Brain microvascular endothelial cell (primary cell): ENCODE results near the gene PM20D2.

Experiments
- DNase-seq: peaks from one replicate; pipeline ENCODE4 v3.0.0-alpha.2; 2020
- H3K27ac ChIP-seq: fragments of 250-450 bp; sonication (Bioruptor Pico); 2 replicates; pipeline ENCODE4 v1.5.1; 2020; ENCODE audit warnings: mild to moderate bottlenecking, moderate library complexity
- H3K27me3 ChIP-seq: fragments of 250-450 bp; sonication (Bioruptor Pico); replicated peaks from 2 replicates; pipeline ENCODE4 v1.5.1; 2020; ENCODE audit warnings: mild to moderate bottlenecking
- H3K36me3 ChIP-seq: fragments of 250-450 bp; sonication (Bioruptor Pico); replicated peaks from 2 replicates; pipeline ENCODE4 v1.5.1; 2020; ENCODE audit warnings: mild to moderate bottlenecking
- H3K4me3 ChIP-seq: 2 replicates; pipeline ENCODE4 v1.5.1; 2011; ENCODE audit warnings: low read depth, mild to moderate bottlenecking, control low read depth, low read length, moderate library complexity
- in situ Hi-C: cut with HindIII; loops from 2 replicates; pipeline ENCODE4 v1.10.0; 2017; ENCODE audit warnings: low sequenced_read_pairs, low pct_ligation_motif_present
- TF ChIP-seq, protein P1 (sequence below): IDR thresholded peaks from 2 replicates; pipeline ENCODE4 v1.5.1; 2011; ENCODE audit warnings: low read depth, mild to moderate bottlenecking, moderate library complexity, low read length, control low read depth, inconsistent platforms; ENCODE audit errors: missing control alignments

PM20D2 gene

DNA sequence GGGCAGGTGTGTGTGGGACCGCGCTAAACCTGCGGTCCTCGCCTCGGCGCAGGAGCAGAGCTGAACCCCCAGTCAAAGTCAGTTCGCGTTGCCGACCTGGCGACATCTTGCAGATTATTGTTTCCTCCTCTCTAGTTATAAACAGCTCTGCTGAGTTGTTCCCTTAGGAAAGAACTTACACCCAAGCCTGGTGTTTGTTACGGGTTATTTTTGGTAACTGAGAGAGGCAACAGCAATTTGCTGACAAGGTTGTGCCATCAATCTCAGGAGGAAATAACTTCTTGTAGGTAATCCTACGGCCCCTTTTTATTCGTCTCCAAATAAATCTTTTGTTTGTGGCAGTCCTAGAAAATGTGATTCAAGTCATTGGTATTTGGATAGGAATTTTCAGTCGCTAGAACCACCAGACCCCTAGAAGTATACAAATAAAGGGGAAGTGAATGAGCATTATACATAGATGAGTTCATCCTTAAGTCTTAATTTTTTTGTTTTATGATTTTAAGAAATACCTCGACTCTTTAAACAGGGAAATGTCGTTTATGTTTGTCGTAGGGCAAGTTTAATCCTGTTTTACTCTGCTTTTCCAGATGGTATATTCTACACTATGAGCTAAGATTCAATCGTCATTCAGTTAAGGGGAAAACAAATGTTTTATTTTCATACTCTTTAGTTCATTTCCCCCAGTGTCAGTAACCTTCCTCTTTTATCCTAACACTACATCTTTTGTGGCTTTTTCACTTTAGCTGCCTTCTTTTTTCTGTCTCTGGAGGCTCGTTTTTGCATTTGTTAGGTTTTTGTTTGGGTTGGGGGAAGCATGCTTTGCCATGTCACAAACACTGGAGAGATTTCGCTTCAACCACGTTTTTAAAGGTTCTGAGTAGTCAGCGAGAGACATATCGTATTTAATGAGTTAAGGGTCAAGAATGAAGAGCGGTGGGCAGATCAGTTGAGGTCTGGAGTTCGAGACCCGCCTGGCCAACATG lies 1.2 kb downstream of the PM20D2 start:
- DNase-seq, result no peak
- Histone ChIP-seq H3K27me3 (no peaks in the 10 kb centered on the region), H3K27ac (peak overlapping the region; percentile 14), H3K36me3 (no peaks in the 10 kb centered on the region), H3K4me3 (peak overlapping the region; percentile 63)
- TF ChIP-seq, protein P1, sequence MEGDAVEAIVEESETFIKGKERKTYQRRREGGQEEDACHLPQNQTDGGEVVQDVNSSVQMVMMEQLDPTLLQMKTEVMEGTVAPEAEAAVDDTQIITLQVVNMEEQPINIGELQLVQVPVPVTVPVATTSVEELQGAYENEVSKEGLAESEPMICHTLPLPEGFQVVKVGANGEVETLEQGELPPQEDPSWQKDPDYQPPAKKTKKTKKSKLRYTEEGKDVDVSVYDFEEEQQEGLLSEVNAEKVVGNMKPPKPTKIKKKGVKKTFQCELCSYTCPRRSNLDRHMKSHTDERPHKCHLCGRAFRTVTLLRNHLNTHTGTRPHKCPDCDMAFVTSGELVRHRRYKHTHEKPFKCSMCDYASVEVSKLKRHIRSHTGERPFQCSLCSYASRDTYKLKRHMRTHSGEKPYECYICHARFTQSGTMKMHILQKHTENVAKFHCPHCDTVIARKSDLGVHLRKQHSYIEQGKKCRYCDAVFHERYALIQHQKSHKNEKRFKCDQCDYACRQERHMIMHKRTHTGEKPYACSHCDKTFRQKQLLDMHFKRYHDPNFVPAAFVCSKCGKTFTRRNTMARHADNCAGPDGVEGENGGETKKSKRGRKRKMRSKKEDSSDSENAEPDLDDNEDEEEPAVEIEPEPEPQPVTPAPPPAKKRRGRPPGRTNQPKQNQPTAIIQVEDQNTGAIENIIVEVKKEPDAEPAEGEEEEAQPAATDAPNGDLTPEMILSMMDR, result no peak
- in situ Hi-C loops, result no loop called here

- TF ChIP-seq, protein P1, result no peak
- H3K27ac ChIP-seq, result no peak overlapping the region
- in situ Hi-C loops, result no loop called here
- DNase-seq, result no peak
- no peak overlapping the region for H3K4me3 ChIP-seq
- H3K27me3 ChIP-seq, result no peaks in the 10 kb centered on the region
- no peaks in the 10 kb centered on the region for H3K36me3 ChIP-seq
Measured at GRCh38 chr6:89148016-89148750, 2.3 kb downstream of the PM20D2 start.

DNA sequence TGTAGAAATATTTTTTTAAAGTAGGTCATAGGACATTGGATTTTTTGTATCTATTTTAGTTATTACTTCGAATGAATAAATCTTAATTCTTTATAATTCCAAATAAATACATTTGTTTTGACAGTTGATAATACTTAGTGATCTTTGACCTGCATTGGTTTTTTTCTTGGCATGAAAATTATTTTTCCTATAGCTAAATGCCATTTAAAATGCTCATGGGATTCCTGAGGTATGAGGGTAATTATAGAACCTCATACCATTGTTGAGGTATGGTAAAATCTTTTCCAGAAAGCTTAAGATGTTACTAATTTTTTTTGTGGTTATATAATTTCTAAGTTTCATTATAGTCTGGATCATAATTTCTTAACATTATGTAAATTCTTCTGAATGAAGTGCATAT lies 8.3 kb downstream of the PM20D2 start:
- H3K4me3 ChIP-seq, result no peak overlapping the region
- TF ChIP-seq, protein P1, result no peak
- H3K27ac ChIP-seq, result no peak overlapping the region
- in situ Hi-C loops, result no loop called here
- DNase-seq, result no peak
- no peaks in the 10 kb centered on the region for H3K36me3 ChIP-seq
- no peaks in the 10 kb centered on the region for H3K27me3 ChIP-seq

- DNase-seq, result no peak
- H3K27ac ChIP-seq, result no peak overlapping the region
- in situ Hi-C loops, result no loop called here
- no peaks in the 10 kb centered on the region for H3K27me3 ChIP-seq
- H3K4me3 ChIP-seq, result no peak overlapping the region
- H3K36me3 ChIP-seq, result no peaks in the 10 kb centered on the region
- TF ChIP-seq, protein P1, result no peak
Measured at GRCh38 chr6:89160331-89161092, 14.7 kb downstream of the PM20D2 start.

GRCh38 chr6:89161326-89162046 lies 15.6 kb downstream of the PM20D2 start:
- Histone ChIP-seq H3K4me3 (no peak overlapping the region), H3K36me3 (no peaks in the 10 kb centered on the region), H3K27me3 (no peaks in the 10 kb centered on the region), H3K27ac (no peak overlapping the region)
- DNase-seq, result no peak
- TF ChIP-seq, protein P1, result no peak
- in situ Hi-C loops, result no loop called here
